Right atrium auricular region (tissue), 2 donors: ENCODE results near the gene HES3. TPM values are rescaled to one million over a fixed set of nuclear protein-coding genes. Genes with fewer than 3 reads are reported as not detected.

ENCODE experiments used
- DNase-seq: peaks from one replicate; pipeline ENCODE4 v3.0.0-alpha.2; 2019; ENCODE audit warnings: low spot score
- H3K27ac ChIP-seq, 2 donors: fragments of 200-600 bp; sonication (generic); 1 replicate in 1 of 2; 2 replicates in 1 of 2; pipeline ENCODE4 v1.5.1; 2016 to 2019
- H3K27me3 ChIP-seq, 2 donors: fragments of 200-600 bp; sonication (generic); one replicate each; pipeline versions ENCODE4 v1.5.1 to v1.6.0; 2017 to 2019
- H3K36me3 ChIP-seq: fragments of 200-600 bp; sonication (generic); one replicate; pipeline ENCODE4 v1.5.1; 2016
- H3K4me1 ChIP-seq, 2 donors: fragments of 200-600 bp; sonication (generic); one replicate each; pipeline versions ENCODE4 v1.5.1 to v1.6.0; 2017 to 2019
- H3K4me3 ChIP-seq, 2 donors: fragments of 200-600 bp; sonication (generic); 1 replicate in 1 of 2; 2 replicates in 1 of 2; pipeline ENCODE4 v1.5.1; 2017 to 2019; ENCODE audit warnings: mild to moderate bottlenecking in 1 of 2, moderate library complexity in 1 of 2
- H3K9me3 ChIP-seq, 2 donors: fragments of 200-600 bp; sonication (generic); one replicate each; pipeline ENCODE4 v1.5.1; 2019
- CTCF ChIP-seq, 2 donors: fragments of 200-600 bp; sonication (generic); IDR thresholded peaks; one replicate each; pipeline ENCODE4 v1.5.1; 2019; ENCODE audit warnings: antibody characterized with exemption in 2 of 2
- total RNA-seq, 2 donors: library from RNA; depleted of rRNA; stranded (reverse); fragments of >200 nt; gene quantifications; one replicate each; pipeline ENCODE4 v1.1.0, GENCODE V29; 2016

Gene HES3
- total RNA-seq, 2 donors from 2014 or later = not detected

GRCh38 chr1:6208723-6209660 lies 35.0 kb upstream of the HES3 start:
- peaks cover 23% of the 10 kb centered on the region for H3K36me3 ChIP-seq
- H3K27me3 ChIP-seq = no peaks in the 10 kb centered on the region
- peaks cover 0 to 50% of the 10 kb centered on the region in 2 donors for H3K4me1 ChIP-seq
- peak overlapping the region; percentile 8 to 53 for H3K4me3 ChIP-seq
- no peak for DNase-seq
- H3K27ac ChIP-seq = peak overlapping the region; percentile 21 to 32
- peak; percentile 50 to 65 for TF ChIP-seq CTCF (IDR thresholded peaks at IDR 0.05)
- H3K9me3 ChIP-seq = no peaks in the 10 kb centered on the region

- no peaks in the 10 kb centered on the region for H3K9me3 ChIP-seq
- TF ChIP-seq CTCF (IDR thresholded peaks at IDR 0.05) = no peak
- H3K36me3 ChIP-seq = peaks cover 23% of the 10 kb centered on the region
- peak overlapping the region in 1 of 2 donors; percentile 53 for H3K4me3 ChIP-seq
- H3K27ac ChIP-seq = peak overlapping the region in 1 of 2 donors; percentile 16
- H3K4me1 ChIP-seq = peaks cover 0 to 47% of the 10 kb centered on the region in 2 donors
- no peaks in the 10 kb centered on the region for H3K27me3 ChIP-seq
- DNase-seq = no peak
Measured at GRCh38 chr1:6209661-6210580, 34.1 kb upstream of the HES3 start.

- DNase-seq = no peak
- Histone ChIP-seq H3K27me3 (no peaks in the 10 kb centered on the region), H3K4me3 (no peak overlapping the region), H3K36me3 (peaks cover 26% of the 10 kb centered on the region), H3K27ac (no peak overlapping the region), H3K4me1 (peaks cover 0 to 39% of the 10 kb centered on the region in 2 donors), H3K9me3 (no peaks in the 10 kb centered on the region)
- no peak for TF ChIP-seq CTCF (IDR thresholded peaks at IDR 0.05)
Measured at GRCh38 chr1:6210591-6211355, 33.2 kb upstream of the HES3 start.

GRCh38 chr1:6211731-6212130 lies 32.2 kb upstream of the HES3 start:
- DNase-seq = no peak
- Histone ChIP-seq H3K27ac (no peak overlapping the region), H3K4me1 (peaks cover 0 to 29% of the 10 kb centered on the region in 2 donors), H3K27me3 (no peaks in the 10 kb centered on the region), H3K9me3 (no peaks in the 10 kb centered on the region), H3K4me3 (no peak overlapping the region), H3K36me3 (peaks cover 28% of the 10 kb centered on the region)
- TF ChIP-seq CTCF (IDR thresholded peaks at IDR 0.05) = no peak
